ENCODE measurements around the gene CLASP2.
"Not testable (repeated sequence)": the region's sequence is repeated elsewhere in the genome, so short reads cannot be mapped to it uniquely, and the experiment has no call there.

CLASP2 gene

GRCh38 chr3:33541918-33542317, 176.1 kb downstream of the CLASP2 start:
- DNase-seq (ENCODE audit: low spot score), result no peak

GRCh38 chr3:33538678-33539339, 179.2 kb downstream of the CLASP2 start:
- no peak for DNase-seq (ENCODE audit: low spot score)

GRCh38 chr3:33537133-33537532, 180.9 kb downstream of the CLASP2 start:
- no peak for DNase-seq (ENCODE audit: low spot score)

DNA sequence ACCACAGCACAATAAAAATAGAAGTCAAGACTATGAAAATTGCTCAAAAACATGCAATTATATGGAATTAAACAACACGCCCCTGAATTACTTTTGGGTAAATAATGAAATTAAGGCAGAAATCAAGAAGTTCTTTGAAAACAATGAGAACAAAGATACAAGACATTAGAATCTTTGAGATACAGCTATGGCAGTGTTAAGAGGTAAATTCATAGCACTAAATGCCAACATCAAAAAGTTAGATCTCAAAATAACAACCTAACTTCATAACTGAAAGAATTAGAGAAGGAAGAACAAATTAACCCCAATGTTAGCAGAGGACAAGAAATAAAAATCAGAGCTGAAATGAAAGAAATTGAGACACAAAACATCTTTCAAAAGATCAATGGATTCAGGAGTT, 191.3 kb downstream of the CLASP2 start:
- DNase-seq (ENCODE audit: low spot score), result no peak

DNA sequence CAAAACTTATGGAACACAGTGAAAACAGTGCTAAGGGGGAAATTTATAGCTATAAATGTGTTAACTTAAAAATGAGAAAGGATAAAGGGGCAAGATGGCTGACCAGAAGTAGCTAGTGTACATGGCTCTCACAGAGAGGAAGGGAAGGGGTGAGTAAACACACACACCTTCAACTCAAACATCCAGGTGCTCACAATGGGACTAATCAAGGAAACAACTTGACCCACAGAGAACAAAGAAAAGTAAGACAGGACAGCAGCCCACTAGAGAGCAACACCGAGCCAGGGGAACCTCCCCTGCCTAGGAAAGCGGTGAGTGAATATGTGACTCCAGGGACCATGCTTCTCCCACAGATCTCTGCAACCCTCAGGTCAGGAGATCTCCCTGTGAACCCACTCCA, 192.8 kb downstream of the CLASP2 start:
- DNase-seq (ENCODE audit: low spot score), result no peak

GRCh38 chr3:33523093-33523667, 194.9 kb downstream of the CLASP2 start:
- no peak for DNase-seq (ENCODE audit: low spot score)

- DNase-seq (ENCODE audit: low spot score), result no peak
These were observed 196.3 kb downstream of the CLASP2 start for GRCh38 chr3:33521736-33522135.

GRCh38 chr3:33513262-33513863, 204.7 kb downstream of the CLASP2 start:
- DNase-seq (ENCODE audit: low spot score), result no peak

- no peak for DNase-seq (ENCODE audit: low spot score)
These were observed 213.0 kb downstream of the CLASP2 start for GRCh38 chr3:33505027-33505426.

DNA sequence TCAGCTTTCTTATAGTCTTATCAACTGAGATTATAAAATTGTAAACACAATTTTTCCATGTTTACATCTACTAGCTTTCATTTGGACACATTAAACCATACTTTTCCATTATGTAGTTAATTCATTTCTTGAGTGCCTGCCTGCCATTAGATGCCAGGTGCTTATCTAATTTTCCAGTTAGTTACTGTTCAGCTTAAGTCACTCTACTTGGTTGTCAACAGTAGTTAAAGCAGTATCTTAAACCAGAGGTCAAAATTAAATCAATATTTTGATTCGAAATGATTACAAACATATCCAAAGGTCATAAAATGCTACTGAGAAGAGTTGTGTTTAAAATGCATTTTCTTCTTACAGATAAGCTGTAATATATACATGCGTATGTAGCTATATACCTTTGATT, 221.6 kb downstream of the CLASP2 start:
- DNase-seq (ENCODE audit: low spot score), result no peak

- DNase-seq (ENCODE audit: low spot score), result no peak
These were observed 226.3 kb downstream of the CLASP2 start for GRCh38 chr3:33491721-33492120.

DNA sequence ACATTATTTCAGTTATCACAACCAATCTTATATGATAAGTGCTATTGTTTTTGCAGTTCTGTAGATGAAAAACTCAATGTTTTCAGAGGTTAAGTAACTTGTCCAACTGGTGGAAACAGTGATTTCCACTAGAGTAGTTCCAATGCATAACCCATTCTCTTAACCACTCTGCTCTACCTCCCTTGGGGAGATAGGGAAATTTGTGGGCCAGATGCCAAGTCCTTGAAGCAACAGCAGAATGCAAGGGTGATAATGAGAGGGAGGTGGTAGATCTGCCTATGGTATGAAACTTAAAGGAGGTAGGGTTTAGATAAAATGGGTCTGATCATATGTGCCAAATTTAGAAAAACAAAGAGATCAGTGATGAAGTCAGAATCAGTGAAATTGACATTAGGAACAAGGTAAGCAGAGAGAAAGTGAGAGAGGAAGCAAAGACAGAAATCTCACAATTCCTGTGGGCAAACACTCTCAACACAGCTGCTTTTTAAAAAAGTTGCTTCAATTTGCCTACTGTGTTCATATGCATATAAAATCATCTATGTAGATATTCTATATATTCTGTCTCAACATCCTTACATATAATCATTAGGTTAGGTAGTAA, 227.3 kb downstream of the CLASP2 start:
- DNase-seq (ENCODE audit: low spot score), result no peak

DNA sequence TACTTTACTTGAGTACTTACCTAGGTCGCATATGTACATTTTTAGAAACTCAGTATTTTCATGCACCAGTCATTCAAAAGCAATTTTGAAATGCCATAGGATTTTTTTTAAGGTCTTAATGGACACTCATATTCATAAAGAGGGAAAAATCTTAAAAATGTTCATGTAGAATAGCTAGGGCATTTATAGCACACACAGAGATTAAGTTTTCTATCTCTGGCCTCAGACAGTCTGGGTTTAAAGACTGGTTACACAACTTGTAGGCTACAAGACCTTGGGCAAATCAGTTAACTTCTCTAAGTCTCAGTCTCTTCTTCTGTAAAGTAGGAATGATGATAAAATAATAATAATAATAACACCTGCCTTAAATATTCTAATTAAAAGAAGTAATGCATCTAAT, 229.4 kb downstream of the CLASP2 start:
- no peak for DNase-seq (ENCODE audit: low spot score)

DNA sequence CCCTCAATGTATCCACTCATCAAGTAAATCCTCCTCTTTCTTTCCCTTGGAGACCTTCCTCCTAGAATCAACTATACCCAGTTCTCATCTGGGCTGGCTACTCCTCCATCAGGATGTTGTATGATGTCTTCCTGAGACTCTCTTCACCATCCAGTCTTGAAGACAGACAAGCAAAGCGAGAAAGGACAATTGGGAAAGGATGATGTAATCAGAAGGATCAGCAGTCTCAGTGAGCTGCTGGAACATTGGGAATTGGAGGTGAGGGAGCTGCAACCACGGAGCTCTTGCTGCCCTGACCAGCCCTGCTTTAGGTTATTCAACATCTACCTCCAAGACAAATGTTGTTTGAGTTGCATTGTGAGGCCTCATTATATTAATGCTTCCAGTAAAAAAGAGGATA, 229.8 kb downstream of the CLASP2 start:
- no peak for DNase-seq (ENCODE audit: low spot score)

DNA sequence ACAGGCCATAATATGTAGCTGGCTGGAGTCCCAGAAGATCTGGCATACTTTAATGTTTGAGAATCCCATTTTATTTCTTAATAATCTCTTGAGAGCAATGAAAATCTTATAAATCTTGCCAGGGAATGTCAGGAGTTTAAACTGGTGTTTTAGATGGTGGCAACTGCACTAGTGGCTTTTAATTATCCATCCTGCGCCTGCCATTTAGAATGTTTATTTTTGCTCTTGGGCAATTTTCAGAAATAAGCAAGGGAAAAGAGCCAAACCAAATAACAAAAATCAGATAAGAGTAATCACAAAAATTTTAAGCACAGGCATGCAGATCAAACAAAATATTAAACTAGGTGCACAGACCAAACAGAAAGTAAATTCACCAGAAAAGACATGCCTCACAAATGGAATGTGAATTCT, 235.9 kb downstream of the CLASP2 start:
- DNase-seq (ENCODE audit: low spot score), result no peak

- no peak for DNase-seq (ENCODE audit: low spot score)
These were observed 243.2 kb downstream of the CLASP2 start for GRCh38 chr3:33474896-33475295.

DNA sequence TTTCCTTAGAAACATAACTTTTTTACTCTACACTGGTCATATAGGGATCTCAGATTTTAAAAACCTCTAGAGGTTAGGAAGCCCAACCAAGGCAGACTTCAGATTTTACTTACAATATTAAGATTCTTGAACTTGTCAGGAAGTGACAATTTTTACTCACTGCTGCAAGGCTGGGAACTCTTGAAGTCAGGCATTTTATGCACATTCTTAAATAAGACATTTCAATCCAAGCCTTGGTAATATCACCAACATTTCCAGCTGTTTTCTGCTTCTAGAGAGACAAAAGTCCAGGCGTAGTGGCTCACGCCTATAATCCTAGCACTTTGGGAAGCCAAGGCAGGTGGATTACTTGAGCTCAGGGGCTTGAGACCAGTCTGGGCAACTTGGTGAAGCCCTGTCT, 244.2 kb downstream of the CLASP2 start:
- DNase-seq (ENCODE audit: low spot score), result no peak

GRCh38 chr3:33467786-33468185, 250.3 kb downstream of the CLASP2 start:
- DNase-seq (ENCODE audit: low spot score), result no peak

GRCh38 chr3:33461097-33461496, 257.0 kb downstream of the CLASP2 start:
- no peak for DNase-seq (ENCODE audit: low spot score)

- DNase-seq (ENCODE audit: low spot score), result not testable (repeated sequence)
These were observed 258.5 kb downstream of the CLASP2 start for GRCh38 chr3:33459577-33459976.

- no peak for DNase-seq (ENCODE audit: low spot score)
These were observed 259.6 kb downstream of the CLASP2 start for GRCh38 chr3:33458446-33458845.

DNA sequence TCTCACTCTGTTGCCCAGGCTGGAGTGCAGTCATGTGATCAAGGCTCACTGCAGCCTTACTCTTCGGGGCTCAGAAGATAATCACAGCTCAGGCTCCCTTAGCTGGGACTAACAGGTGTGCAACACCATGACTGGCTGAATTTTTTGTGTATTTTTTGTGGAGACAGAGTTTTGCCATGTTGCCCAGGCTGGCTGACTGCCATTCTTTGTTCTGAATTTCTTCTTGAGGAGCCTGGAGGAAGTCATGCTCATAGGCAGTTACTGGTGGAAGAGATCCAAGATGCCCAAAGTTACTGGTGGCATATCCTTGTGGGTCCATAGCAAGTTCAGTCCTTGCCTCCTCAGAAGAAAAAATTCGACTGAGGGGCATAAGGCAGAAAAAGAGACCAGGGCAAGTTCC, 261.3 kb downstream of the CLASP2 start:
- DNase-seq (ENCODE audit: low spot score), result no peak

DNA sequence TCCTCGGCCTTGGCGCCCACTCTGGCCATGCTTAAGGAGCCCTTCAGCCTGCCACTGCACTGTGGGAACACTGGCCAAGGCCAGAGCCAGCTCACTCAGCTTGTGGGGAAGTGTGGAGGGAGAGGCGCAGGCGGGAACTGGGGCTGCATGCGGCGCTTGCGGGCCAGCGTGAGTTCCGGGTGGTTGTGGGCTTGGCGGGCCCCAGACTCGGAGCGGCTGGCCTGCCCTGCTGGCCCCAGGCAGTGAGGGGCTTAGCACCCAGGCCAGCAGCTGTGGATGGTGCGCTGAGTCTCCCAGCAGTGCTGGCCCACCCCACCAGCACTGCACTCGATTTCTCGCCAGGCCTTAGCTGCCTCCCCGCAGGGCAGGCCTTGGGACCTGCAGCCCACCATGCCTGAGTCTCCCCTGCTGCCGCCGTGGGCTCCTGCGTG, 264.7 kb downstream of the CLASP2 start:
- DNase-seq (ENCODE audit: low spot score), result no peak
